Inferior parietal cortex (tissue), 1 donor: ENCODE measurements around the gene UFSP2.
"Not testable (repeated sequence)": the region's sequence is repeated elsewhere in the genome, so short reads cannot be mapped to it uniquely, and the experiment has no call there.

ENCODE experiments used
- DNase-seq: peaks from one replicate; pipeline ENCODE4 v3.0.0-alpha.2; 2016; ENCODE audit errors: extremely low spot score

Gene UFSP2

DNA sequence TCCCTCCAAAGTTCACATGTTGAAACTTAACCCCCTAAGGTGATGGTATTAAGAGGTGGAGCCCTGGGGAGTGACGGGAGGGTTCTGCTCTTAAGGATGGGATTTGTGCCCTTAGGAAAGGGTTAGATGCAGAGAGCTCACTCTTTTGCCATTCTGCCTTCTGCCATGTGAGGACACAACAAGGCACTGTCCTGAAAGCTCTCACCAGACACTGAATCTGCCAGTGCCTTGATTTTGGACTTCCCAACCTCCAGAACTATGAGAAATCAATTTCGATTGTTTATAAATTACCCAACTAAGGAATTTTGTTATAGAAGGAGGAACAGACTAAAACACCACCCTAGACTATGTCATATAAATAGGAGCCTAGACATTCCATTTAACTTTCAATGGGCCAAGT, 41.7 kb downstream of the UFSP2 start:
- no peak for DNase-seq

DNA sequence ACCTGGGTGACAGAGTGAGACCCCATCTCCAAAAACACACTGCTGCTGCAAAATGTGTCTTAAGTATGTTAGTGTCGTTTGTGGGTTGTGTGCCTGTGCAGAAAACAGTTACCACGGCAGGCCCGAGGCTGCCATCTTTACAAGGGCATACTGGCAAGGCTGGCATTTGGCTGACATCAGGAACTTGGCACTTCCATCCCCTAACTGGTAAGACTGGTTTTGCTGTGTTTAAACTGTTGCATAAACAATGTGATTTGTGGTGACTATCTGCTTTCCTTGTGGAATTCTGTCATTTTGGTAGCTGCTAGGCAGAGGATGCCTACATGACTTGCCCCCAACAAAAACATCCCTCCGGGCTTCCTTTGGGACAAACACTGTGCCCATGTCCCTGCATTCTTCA, 42.3 kb downstream of the UFSP2 start:
- no peak for DNase-seq

DNA sequence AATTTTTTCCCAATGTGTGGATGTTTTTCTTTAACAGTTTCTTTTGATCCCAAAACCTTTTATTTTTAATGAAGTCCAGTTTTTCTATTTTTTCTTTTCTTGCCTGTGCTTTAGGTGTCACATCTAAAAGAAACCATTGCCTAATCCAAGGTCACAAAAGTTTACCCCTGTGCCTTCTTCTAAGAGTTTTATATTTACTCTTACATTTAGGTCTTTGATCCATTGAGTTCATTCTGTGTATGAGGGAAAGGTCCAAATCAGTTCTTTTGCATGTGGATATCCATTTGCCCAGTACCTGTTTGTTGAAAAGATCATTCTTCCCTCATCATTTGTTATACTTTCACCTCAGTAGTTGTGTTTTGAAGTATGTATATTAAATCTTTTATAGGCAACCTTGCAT, 43.0 kb downstream of the UFSP2 start:
- no peak for DNase-seq

DNA sequence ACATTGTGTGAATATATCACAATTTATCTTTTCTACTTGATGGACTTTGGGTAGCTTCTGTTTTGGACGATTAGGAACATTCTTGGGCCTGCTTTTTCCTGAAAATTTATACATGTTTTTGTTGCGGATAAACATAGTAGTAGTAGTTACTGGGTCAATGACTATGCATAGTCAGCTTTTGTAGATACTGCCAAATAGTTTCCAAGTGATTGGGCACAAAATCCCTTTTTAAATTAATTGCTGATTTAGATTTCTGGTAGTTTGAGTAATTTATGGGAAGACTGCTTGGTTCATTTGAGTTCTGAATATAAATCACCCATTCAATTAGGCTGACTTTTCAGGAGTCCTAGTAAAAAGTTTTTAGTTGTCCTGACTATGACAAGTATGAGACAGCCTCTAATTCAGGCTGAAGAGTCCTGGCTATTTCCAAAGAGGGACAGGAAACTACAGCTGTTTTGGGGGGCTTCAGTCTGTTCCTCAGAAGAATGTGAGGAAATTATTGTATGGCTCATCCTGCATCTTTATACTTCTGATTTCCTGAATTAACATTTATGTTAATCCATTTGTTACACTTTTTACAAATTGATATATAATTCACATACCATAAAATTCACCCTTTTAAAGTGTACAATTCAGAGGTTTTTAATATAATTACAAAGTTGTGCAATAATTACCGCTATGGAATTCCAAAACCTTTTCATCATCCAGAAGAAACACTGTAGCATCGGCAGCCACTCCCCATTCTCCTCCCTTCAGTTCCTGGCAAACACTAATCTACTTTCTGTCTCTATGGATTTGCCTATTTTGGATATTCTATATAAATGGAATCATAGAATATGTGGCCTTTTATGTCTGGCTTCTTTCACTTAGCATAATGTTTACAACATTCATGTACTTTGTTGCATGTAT, 44.2 kb downstream of the UFSP2 start:
- no peak for DNase-seq

DNA sequence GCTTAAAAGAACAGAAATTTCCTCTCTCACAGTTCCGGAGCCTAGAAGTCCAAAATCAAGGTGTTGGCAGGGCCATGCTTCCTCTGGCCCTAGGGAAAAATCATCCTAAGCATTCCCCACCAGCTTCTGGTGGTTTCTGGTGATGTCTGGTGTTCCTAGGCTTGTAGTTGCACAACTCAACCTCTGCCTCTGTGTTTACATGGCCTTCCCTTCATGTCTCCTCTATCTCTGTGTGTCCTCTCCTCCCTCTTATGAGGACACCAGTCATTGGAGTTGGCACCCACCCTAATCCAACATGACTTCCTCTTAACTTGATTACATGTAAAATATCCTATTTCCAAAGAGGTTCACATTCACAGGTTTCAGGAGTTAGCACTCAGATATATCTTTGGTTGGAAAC, 45.4 kb downstream of the UFSP2 start:
- DNase-seq: no peak

DNA sequence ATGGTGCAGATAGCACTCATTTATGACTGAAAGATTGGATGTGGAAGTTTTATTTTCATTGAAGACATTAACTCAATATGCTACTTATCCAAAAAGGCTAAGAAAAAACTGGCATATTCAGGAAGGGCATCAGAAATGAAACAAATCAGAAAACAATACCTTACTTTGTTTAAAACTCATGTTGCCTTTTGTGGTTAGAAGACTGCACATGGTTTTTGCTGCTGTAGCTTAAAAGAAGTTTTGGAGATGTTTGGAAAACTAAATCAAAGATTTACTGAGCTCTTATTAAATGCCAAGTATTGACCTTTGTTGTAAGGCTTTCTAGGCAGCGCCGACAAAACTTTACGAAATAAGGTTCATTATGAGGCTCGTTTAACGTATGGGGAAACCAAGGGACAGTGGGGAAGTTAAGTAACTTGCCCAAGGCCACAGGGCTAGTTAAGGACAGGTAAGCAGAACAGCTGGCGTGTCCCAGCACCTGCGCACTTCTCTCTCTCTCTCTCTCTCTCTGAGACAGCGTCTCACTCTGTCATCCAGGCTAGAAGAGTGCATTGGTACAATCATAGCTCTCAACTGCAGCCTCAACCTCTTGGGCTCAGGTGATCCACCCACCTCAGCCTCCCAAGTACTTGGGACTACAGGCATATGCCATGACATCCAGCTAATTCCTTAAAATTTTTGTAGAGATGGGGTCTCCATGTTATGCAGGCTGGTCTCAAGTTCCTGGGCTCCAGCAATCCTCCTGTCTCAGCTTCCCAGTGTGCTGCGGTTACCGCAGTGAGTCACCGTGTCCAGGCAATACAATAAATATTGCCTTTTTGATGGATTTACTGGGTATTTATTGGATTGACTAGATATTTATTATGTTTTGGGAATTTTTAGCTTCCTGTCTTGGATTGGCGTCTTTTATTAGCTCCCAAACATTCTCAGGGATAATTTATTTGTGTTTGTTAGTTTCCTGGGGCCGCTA, 46.2 kb downstream of the UFSP2 start:
- DNase-seq: no peak

DNA sequence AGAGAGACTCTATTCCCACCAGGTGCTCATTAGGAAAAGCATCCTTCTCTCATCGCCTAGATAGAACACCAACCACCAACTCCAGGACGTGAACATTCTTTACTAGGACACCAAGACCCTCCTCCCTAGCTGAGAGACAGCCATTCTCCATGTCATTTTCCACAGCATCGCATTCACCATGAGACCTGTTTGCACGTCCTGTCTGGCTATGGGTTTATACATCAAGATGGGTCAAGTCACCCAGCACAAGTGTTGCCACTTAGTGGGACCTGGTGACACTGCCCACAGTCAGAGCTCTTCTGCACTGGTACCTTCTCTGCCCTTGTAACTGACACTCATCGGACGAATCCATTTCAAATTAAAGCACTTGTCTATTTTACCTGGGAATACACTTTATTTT, 47.5 kb downstream of the UFSP2 start:
- no peak for DNase-seq

DNA sequence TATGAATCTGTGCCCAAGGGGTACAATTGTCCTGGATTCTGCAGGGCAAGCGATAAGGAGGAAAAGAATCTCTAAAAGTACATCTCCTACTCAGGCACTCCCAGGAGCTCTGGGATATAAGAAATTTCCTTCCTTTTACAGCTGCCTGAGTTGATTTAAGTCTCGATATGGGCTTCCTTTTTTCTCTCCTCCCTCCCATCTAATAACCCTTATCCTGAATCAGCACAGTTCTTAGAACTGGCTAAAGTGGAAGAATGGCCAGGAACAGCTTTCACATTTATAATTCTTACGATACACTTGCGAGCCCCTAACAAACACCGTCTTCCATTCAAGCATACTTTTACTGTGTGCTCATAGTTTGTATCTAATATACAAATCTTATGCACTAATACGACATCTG, 51.2 kb downstream of the UFSP2 start:
- no peak for DNase-seq

DNA sequence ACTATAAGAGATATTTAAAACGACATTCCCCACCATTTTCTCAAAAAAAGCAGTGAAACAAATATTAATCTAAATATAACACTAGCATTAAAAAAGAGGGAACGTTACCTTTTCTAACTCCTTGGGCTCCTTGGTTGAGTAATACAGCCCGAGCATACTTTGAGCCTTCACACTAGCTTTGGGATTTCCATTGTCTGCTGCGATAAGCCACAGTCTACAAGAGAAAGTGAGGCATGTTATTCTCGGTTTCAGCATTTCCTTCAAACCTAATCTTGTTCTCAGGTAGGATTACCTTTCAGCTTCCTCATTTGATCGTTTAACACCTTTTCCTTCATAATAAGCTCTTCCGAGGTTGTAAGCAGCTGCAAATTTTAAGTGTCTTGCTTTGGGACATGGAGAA, 51.7 kb downstream of the UFSP2 start:
- DNase-seq: no peak

DNA sequence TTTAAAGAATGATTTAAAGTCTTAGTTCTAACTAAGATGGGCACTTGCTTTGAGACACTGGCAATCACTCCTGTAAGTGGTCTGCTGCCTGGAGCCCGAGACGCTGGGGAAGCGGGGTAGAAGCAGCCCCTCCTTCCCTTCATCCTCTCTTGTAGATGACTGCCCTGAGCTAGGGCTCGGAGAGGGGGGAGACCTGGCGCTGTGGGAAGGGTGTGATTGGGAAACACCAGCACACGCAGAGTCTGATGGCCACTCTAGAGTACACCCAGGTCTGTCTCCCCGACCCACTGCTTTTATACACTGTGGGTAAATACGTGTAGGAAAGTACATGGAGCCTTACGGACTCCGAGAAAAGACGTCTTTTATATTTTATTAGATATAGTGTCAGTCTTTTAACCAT, 54.1 kb downstream of the UFSP2 start:
- no peak for DNase-seq

DNA sequence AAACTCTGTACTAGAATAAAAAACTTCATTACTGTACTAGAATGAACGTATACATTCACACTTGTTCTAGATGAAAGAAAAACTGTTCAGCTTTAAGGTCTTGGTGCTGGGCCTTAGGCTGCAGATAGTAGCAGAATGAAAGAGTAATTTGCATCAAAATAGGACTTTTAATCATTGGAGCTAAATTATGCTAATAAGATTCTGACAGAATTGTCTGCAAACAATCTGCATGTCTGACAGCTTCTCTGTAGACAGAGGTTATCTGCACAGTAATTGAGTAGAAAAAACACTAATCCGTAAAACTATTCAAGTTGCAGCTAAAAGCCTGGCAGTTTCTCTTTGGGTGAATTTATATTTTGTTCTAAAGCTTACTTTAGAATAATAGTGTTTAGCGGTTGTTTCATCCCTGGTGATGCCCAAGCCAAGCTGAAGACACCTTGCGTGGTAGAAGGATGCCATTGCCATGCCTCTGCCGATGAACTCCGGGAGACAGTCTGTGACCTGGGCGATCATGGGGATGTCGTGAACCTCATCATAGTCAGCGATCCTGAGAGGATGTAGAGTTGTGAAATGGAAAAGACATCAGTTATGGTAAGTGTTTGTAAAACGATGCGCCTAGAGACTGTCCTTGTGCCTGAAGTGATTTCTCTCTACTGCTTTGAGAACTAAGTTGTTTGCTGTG, 55.4 kb downstream of the UFSP2 start:
- DNase-seq: no peak

DNA sequence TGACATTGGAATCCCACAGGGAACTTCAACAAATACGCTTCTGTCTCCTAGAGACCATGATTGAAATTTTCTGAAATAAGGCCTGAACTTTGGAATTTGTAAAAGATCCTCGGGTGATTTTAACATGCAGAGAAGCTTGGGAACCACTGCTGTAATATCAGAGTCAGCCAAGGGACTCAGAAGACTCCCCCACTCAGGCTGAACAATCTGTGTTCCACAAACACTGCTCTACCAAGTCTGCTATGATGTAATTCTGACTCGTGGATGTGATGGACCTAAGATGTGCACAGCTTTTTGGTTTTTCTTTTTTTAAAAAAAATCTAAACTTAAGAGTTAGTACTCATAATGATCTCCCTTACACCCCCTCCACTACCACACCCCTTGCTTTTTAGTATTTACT, 56.0 kb downstream of the UFSP2 start:
- DNase-seq: no peak

DNA sequence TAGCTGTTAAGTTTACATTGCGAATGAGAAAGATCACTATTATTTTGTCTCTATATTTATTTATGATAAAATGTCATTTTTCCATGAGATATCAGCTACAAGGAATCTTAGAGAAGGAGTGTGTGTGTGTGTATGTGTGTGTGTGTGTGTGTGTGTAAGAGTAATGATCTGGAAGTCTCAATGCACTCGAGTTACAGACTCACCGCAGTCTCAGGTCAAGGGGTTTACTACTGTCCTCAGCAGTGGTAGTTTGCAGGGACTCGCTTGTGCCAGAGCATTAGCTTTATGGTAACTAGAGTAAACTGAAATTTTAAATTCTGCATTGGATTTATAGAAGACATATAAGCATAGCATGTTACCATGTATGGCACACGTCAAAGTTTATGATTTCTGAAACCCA, 60.9 kb downstream of the UFSP2 start:
- DNase-seq: no peak

DNA sequence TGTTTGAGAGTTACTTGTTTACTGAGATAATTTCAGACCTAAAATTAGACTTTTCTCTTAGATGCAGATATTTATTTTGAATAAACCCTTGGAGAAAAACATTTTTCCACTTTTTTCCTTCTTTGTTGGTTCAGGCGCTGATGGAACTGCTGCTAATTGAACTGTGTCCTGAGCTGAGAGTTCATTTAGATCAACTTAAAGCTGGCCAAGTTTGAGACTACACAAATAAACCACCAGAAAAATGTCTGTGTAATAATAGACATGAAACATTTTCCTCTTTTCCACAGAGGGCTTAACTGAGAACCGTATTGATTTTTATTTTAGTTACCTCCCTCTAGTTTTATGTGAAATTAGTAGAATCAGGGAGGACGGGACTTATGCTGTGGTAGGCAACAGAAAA, 62.5 kb downstream of the UFSP2 start:
- DNase-seq: no peak

DNA sequence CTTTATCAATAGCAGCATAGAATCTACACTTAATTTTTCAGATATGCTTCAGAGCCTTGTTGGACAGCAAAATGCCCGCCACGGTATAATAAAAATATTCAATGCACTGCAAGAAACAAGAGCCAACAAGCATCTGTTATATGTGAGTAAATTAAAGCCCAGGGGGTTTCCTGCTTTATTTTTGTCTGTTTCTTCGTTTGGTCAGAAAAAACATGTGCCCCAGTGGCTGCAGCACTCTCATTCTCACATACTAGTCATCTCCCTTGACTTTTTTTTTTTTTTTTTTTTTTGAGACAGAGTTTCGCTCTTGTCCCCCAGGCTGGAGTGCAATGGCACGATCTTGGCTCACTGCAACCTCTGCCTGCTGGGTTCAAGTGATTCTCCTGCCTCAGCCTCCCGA, 63.2 kb downstream of the UFSP2 start:
- DNase-seq: not testable (repeated sequence)

DNA sequence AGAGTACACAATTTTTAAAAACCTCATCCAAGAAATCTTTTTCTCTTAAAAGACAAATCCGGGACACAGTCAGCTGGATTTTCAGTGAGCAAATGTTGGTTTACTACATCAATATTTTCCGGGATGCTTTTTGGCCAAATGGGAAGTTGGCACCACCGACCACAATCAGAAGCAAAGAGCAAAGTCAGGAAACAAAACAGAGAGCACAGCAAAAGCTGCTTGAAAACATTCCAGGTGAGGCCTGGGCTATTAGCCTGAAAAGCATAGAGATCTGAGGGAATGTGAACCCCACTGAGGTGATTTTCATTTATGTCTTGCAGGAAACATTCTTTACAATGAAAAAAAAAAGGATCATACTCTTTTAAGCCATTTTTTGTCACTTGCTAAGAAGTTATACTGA, 63.9 kb downstream of the UFSP2 start:
- DNase-seq: no peak

DNA sequence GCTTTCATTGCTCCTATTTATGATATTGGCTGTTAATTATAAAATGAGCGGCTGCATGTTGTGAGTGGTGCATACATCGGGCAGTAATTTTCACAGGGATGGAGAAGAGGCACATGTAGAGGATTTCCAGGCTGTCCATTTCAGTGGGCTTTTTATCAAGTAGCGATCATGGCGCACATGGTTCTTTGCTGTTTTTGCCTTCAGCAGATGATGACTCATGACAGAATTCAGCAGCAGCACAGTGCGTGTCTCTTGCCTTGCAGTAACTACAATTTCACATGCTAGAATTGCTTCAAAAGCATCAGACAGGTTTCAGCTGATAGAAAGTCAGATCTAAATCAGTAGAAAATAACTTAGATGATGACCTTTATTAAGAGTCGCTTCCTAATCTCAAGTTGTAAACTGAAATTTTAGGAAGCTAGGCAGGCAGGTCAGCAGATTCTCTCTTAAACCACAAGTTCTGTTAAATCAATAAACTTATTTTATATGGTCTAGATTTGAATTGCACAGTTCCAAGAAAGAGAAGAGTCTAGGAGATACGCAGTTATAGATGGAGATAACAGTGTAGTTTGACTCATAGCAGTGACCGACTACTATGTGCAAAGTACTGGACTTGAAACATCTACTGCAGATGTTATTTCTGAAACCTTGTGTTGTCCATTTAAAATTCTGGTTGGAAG, 65.9 kb downstream of the UFSP2 start:
- no peak for DNase-seq

DNA sequence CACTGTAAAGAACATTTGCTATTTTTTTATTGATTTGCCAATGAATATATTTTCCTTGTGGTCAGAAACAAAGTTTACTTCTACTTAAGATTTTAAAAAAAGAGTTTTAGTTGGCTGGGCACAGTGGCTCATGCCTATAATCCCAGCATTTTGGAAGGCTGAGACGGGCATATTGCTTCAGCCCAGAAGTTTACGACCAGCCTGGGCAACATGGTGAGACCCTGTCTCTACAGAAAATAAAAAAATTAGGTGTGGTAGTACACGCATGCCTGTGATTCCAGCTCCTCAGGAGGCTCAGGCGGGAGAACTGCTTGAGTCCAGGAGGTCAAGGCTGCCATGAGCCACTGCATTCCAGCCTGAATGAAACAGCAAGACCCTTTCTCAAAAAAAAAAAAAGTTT, 66.8 kb downstream of the UFSP2 start:
- DNase-seq: no peak

DNA sequence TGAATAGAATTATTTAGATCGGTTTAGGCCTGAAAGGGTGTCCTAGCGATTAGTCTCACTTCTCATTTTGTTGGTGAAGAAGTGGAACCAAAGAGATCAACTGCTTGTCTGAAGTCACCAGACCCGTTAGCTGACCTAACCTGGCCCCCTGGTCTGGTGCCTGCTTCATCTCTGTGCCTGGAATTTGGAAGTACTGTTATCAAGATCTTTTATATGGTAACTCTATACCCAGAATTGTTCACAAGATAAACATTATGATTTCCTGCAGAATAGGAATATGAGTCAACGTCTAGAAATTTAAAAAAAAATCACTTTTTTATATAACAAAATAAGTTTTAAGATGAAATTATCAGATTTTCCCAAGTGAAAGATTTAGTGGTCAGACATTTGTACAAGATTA, 67.2 kb downstream of the UFSP2 start:
- no peak for DNase-seq

DNA sequence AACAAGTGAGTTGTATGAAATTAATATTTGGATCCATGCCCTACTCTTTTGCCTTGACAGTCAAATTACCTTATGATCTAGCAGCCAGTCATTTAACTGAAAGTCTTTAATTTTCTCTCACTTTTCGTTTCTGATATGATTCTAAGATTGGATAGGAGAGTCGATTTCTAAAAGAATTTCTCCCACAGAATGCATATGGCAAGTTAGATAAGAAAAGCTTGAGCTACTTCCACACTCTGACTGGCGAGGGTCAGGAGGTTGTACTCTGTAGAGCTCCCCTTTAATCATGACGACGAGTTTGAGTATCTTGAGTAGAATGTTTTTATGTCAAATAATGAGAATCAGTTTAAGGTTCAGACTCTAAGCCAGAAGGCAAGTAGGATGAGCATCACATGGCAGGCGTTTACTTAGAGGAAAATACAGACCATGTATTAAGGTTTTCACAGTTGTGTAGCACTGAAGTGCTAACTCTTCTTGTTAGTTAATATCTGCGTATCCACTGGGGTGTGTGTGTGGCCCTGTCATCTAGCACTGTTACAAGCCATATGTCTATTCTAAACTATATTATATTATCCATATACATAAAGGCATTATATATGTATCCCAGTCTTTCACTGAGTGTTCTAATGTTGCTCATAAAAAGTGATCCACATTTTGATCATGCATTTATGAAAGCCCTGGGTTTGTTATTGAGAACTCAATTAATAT, 67.9 kb downstream of the UFSP2 start:
- no peak for DNase-seq

DNA sequence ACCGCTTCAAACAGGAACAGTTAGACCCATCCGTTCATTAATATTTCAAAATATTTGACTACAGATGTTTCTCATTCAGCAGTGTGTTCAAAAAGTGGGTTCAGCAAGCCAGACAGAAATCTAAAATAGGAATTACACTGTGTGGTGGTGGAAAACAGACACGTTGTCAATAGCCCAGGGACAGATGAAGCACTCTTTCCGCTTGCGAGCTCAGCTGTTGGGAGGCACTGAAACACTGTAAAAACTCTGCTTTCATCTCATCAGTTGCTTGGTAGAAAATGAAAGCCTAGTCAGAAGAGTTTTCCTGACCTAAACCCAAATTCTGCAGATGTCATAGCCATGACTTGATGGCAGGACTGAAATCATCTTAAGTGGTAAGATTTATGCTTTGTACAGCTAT, 68.6 kb downstream of the UFSP2 start:
- DNase-seq: no peak
